OCI-LY7 (cell line): ENCODE measurements around the gene PDE11A. TPM values are rescaled to one million over a fixed set of nuclear protein-coding genes. Genes with fewer than 3 reads are reported as not detected.

Source experiments
- BruUV-seq: library from RNA; stranded (reverse); fragments of 400-500 nt; replicated peaks from 2 replicates; lab custom pipeline; 2021; lab: Mats Ljungman, UMichigan
- CTCF ChIA-PET: fragments of 300-600 bp; sonication (Branson Sonifier 250); formaldehyde crosslinking; loops from one replicate; lab custom pipeline; 2022; ENCODE audit warnings: antibody characterized with exemption; ENCODE audit not compliant: unreplicated experiment; lab: Charles Lee
- POLR2A ChIA-PET: fragments of 300-600 bp; sonication (Branson Sonifier 250); formaldehyde crosslinking; loops from one replicate; lab custom pipeline; 2022; ENCODE audit warnings: antibody characterized with exemption; lab: Charles Lee
- DNase-seq: peaks from one replicate; pipeline ENCODE4 v3.0.0-alpha.2; 2015; ENCODE audit warnings: low spot score
- H2AFZ ChIP-seq: fragments of 200-600 bp; sonication (generic), shearing (Covaris generic); 2 replicates; pipeline ENCODE4 v1.6.1; 2014; ENCODE audit warnings: mild to moderate bottlenecking, antibody characterized with exemption, low read length, moderate library complexity
- H3K27ac ChIP-seq: fragments of 200-600 bp; sonication (generic); 2 replicates; pipeline ENCODE4 v1.5.1; 2014; ENCODE audit warnings: mixed run types, low read depth, mild to moderate bottlenecking, moderate library complexity, low read length, inconsistent platforms; ENCODE audit not compliant: poor library complexity, severe bottlenecking
- H3K36me3 ChIP-seq: fragments of 200-600 bp; sonication (generic); 2 replicates; pipeline ENCODE4 v1.6.1; 2014; ENCODE audit warnings: mild to moderate bottlenecking, antibody characterized with exemption, low read length, moderate library complexity, mixed read lengths; ENCODE audit not compliant: insufficient read depth
- H3K4me1 ChIP-seq: fragments of 200-600 bp; sonication (generic); 2 replicates; pipeline ENCODE4 v1.5.1; 2014; ENCODE audit warnings: mild to moderate bottlenecking, low read length; ENCODE audit not compliant: insufficient read depth, poor library complexity, severe bottlenecking
- H3K4me2 ChIP-seq: fragments of 200-600 bp; sonication (generic); 2 replicates; pipeline ENCODE4 v1.6.1; 2014; ENCODE audit warnings: mild to moderate bottlenecking, low read length
- H3K4me3 ChIP-seq: fragments of 200-600 bp; sonication (generic); 2 replicates; pipeline ENCODE4 v1.5.1; 2014; ENCODE audit warnings: mild to moderate bottlenecking, low read depth, low read length; ENCODE audit not compliant: poor library complexity, severe bottlenecking
- H3K79me2 ChIP-seq: fragments of 200-600 bp; sonication (generic); 2 replicates; pipeline ENCODE4 v1.6.1; 2016; ENCODE audit warnings: low read depth, mild to moderate bottlenecking, low read length, moderate library complexity, mixed read lengths; ENCODE audit not compliant: insufficient read depth
- H3K9me2 ChIP-seq: fragments of 200-600 bp; sonication (generic); 2 replicates; pipeline ENCODE4 v1.6.1; 2016; ENCODE audit warnings: mild to moderate bottlenecking, low read length, mixed read lengths; ENCODE audit not compliant: insufficient read depth
- H3K9me3 ChIP-seq: fragments of 200-600 bp; sonication (generic); 2 replicates; pipeline ENCODE4 v1.6.1; 2014; ENCODE audit warnings: mild to moderate bottlenecking, mixed run types, low read length, mixed read lengths
- H4K20me1 ChIP-seq: fragments of 200-600 bp; sonication (generic); 2 replicates; pipeline ENCODE4 v1.6.1; 2014; ENCODE audit warnings: mild to moderate bottlenecking, antibody characterized with exemption, low read length, moderate library complexity, mixed read lengths; ENCODE audit not compliant: insufficient read depth
- EZH2phosphoT487 ChIP-seq: fragments of 200-600 bp; sonication (generic); IDR thresholded peaks from 2 replicates; pipeline ENCODE4 v1.6.1; 2018; ENCODE audit warnings: low read depth, borderline replicate concordance, mild to moderate bottlenecking, mixed run types, antibody characterized with exemption, low read length, moderate library complexity, mixed read lengths
- intact Hi-C: fragments of 100-400 bp; cut with micrococcal nuclease; formaldehyde crosslinking; loops from one replicate; pipeline ENCODE4 v1.10.0; 2022; ENCODE audit not compliant: unreplicated experiment
- total RNA-seq, 2 experiments: library from RNA; depleted of rRNA in 1 of 2; stranded (reverse); fragments of >200 nt in 1 of 2; shearing (Covaris generic) in 1 of 2; gene quantifications; 2 replicates each; pipeline ENCODE4 v1.2.3, GENCODE V29; 2014 to 2022
- TF ChIP-seq, protein P1 (sequence below): fragments of 200-600 bp; sonication (generic); conservative IDR thresholded peaks from 2 replicates; pipeline ENCODE4 v1.5.1; 2014; ENCODE audit warnings: mild to moderate bottlenecking, antibody characterized with exemption, low read length, moderate library complexity, mixed read lengths

The PDE11A gene
- total RNA-seq, 2 experiments from 2014 or later, result 0.03 TPM; not detected in 1

- TF ChIP-seq, protein P1, sequence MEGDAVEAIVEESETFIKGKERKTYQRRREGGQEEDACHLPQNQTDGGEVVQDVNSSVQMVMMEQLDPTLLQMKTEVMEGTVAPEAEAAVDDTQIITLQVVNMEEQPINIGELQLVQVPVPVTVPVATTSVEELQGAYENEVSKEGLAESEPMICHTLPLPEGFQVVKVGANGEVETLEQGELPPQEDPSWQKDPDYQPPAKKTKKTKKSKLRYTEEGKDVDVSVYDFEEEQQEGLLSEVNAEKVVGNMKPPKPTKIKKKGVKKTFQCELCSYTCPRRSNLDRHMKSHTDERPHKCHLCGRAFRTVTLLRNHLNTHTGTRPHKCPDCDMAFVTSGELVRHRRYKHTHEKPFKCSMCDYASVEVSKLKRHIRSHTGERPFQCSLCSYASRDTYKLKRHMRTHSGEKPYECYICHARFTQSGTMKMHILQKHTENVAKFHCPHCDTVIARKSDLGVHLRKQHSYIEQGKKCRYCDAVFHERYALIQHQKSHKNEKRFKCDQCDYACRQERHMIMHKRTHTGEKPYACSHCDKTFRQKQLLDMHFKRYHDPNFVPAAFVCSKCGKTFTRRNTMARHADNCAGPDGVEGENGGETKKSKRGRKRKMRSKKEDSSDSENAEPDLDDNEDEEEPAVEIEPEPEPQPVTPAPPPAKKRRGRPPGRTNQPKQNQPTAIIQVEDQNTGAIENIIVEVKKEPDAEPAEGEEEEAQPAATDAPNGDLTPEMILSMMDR, result no peak
- no peak for TF ChIP-seq EZH2phosphoT487
- ChIA-PET CTCF (no interaction called here), POLR2A (no interaction called here)
- Histone ChIP-seq H3K4me3 (no peak overlapping the region), H3K9me2 (no peaks in the 10 kb centered on the region), H3K27ac (no peak overlapping the region), H3K79me2 (no peaks in the 10 kb centered on the region), H3K4me2 (no peak overlapping the region), H2AFZ (no peak overlapping the region), H3K36me3 (no peaks in the 10 kb centered on the region), H3K9me3 (no peaks in the 10 kb centered on the region), H4K20me1 (no peaks in the 10 kb centered on the region), H3K4me1 (no peaks in the 10 kb centered on the region)
- intact Hi-C loops, result no loop called here
- no TSS peak for BruUV-seq
- DNase-seq, result no peak
Observed at GRCh38 chr2:178068823-178069454, 3.6 kb downstream of the PDE11A start.

GRCh38 chr2:178066890-178067669 lies 5.5 kb downstream of the PDE11A start:
- Histone ChIP-seq H2AFZ (no peak overlapping the region), H3K4me3 (no peak overlapping the region), H3K79me2 (no peaks in the 10 kb centered on the region), H3K36me3 (no peaks in the 10 kb centered on the region), H4K20me1 (no peaks in the 10 kb centered on the region), H3K27ac (no peak overlapping the region), H3K4me1 (no peaks in the 10 kb centered on the region), H3K9me2 (no peaks in the 10 kb centered on the region), H3K4me2 (no peak overlapping the region), H3K9me3 (no peaks in the 10 kb centered on the region)
- DNase-seq, result no peak
- no TSS peak for BruUV-seq
- CTCF ChIA-PET, result no interaction called here
- TF ChIP-seq EZH2phosphoT487, result no peak
- TF ChIP-seq, protein P1, result no peak
- POLR2A ChIA-PET, result no interaction called here
- intact Hi-C loops, result no loop called here

DNA sequence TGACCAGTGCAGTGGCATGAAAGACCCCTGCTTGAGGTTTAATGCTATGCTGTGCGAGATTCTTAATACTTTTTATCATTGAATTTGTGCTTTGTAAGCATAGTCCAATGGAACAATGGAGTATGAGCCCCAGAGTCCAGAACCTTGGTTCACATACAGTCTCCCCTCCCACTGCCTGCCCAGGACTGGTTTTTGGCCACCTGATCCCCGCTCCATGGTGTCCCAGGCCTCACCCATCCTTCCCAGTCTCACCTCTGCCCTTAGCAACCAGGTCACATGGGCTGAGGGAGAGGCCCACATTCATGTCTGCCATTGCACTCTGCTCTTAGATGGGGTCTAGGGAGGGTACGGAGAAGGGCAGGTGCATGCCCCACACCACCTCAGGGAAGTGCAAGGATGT lies 6.3 kb downstream of the PDE11A start:
- Histone ChIP-seq H3K27ac (no peak overlapping the region), H3K9me2 (no peaks in the 10 kb centered on the region), H4K20me1 (no peaks in the 10 kb centered on the region), H3K4me3 (no peak overlapping the region), H3K4me2 (no peak overlapping the region), H3K79me2 (no peaks in the 10 kb centered on the region), H3K9me3 (no peaks in the 10 kb centered on the region), H2AFZ (no peak overlapping the region), H3K4me1 (no peaks in the 10 kb centered on the region), H3K36me3 (no peaks in the 10 kb centered on the region)
- DNase-seq, result no peak
- CTCF ChIA-PET, result no interaction called here
- intact Hi-C loops, result no loop called here
- POLR2A ChIA-PET, result no interaction called here
- TF ChIP-seq, protein P1, result no peak
- no peak for TF ChIP-seq EZH2phosphoT487
- no TSS peak for BruUV-seq
